ENCODE measurements around the gene CFAP161.

- TF ChIP-seq CTCF (IDR thresholded peaks at IDR 0.05) (no peak), POLR2A (IDR thresholded peaks at IDR 0.05) (no peak)
Measured at GRCh38 chr15:81111018-81111417, 23.1 kb upstream of the CFAP161 start.

Measured in Peyer's patch (tissue), 4 donors.